ENCODE measurements around the gene ILRUN.

- TF ChIP-seq CTCF (IDR thresholded peaks at IDR 0.05) (no peak), POLR2A (IDR thresholded peaks at IDR 0.05) (no peak)
Observed at GRCh38 chr6:34671801-34672656, 24.5 kb downstream of the ILRUN start.

All from testis (tissue), 2 donors.